ENCODE data around the gene CCL18. TPM values are rescaled to one million over a fixed set of nuclear protein-coding genes. Genes with fewer than 3 reads are reported as not detected.

CCL18 gene
- total and polyA plus RNA-seq, 2 of the 8 experiments (the other 6 are each of a cell fraction or from before 2014, with no cell fraction given): not detected

GRCh38 chr17:36024106-36024869 is 39.8 kb upstream of the CCL18 start (continued):
- TF ChIP-seq SAP30 (IDR thresholded peaks at IDR 0.05; ENCODE audit: insufficient read depth, insufficient replicate concordance, low read length) (no peak), CHD2 (IDR thresholded peaks at IDR 0.05; ENCODE audit: low read length) (no peak), CTCF (IDR thresholded peaks at IDR 0.05; ENCODE audit: control extremely low read depth in 1 of 3, insufficient read depth in 1 of 3, low read depth in 1 of 3, low read length in 3 of 3) (no peak)

All from H1 (cell line).